Activated naive CD4-positive, alpha-beta T cell treated with Interleukin-2 at 50 U/mL for 16 hours (primary cell): ENCODE measurements around the gene CRTAP.
"Not testable (repeated sequence)": the region's sequence is repeated elsewhere in the genome, so short reads cannot be mapped to it uniquely, and the experiment has no call there.

ENCODE experiments used
- DNase-seq: peaks from one replicate; pipeline ENCODE4 v3.0.0-alpha.2; 2020

CRTAP gene

GRCh38 chr3:33100229-33100628 is 13.6 kb upstream of the CRTAP start:
- DNase-seq = no peak

- DNase-seq = no peak
These were observed 10.8 kb upstream of the CRTAP start for GRCh38 chr3:33103034-33103433.

GRCh38 chr3:33103480-33103879 is 10.3 kb upstream of the CRTAP start:
- DNase-seq = no peak

- DNase-seq = no peak
These were observed 9.0 kb upstream of the CRTAP start for GRCh38 chr3:33104803-33105202.

- no peak for DNase-seq
These were observed 8.4 kb upstream of the CRTAP start for GRCh38 chr3:33105341-33105948.

- DNase-seq = not testable (repeated sequence)
These were observed 7.0 kb upstream of the CRTAP start for GRCh38 chr3:33106854-33107253.

GRCh38 chr3:33111581-33111980 is 2.2 kb upstream of the CRTAP start:
- DNase-seq = no peak

- DNase-seq = no peak
These were observed 809 bp downstream of the CRTAP start for GRCh38 chr3:33114622-33115023.

- no peak for DNase-seq
These were observed 1.4 kb downstream of the CRTAP start for GRCh38 chr3:33115024-33115768.

GRCh38 chr3:33117461-33117860 is 3.6 kb downstream of the CRTAP start:
- DNase-seq = no peak

- no peak for DNase-seq
These were observed 6.1 kb downstream of the CRTAP start for GRCh38 chr3:33119891-33120290.

GRCh38 chr3:33122991-33123390 is 9.2 kb downstream of the CRTAP start:
- no peak for DNase-seq

GRCh38 chr3:33124638-33125037 is 10.8 kb downstream of the CRTAP start:
- DNase-seq = no peak

GRCh38 chr3:33125840-33126239 is 12.0 kb downstream of the CRTAP start:
- DNase-seq = no peak

GRCh38 chr3:33128706-33129105 is 14.9 kb downstream of the CRTAP start:
- no peak for DNase-seq

GRCh38 chr3:33130144-33130543 is 16.3 kb downstream of the CRTAP start:
- no peak for DNase-seq

- DNase-seq = peak; percentile 14
These were observed 17.7 kb downstream of the CRTAP start for GRCh38 chr3:33131331-33132018.

GRCh38 chr3:33132019-33132360 is 18.2 kb downstream of the CRTAP start:
- DNase-seq = no peak

- no peak for DNase-seq
These were observed 20.3 kb downstream of the CRTAP start for GRCh38 chr3:33134026-33134625.

- DNase-seq = no peak
These were observed 23.9 kb downstream of the CRTAP start for GRCh38 chr3:33137691-33138090.

GRCh38 chr3:33139006-33139623 is 25.3 kb downstream of the CRTAP start:
- DNase-seq = not testable (repeated sequence)

- no peak for DNase-seq
These were observed 26.2 kb downstream of the CRTAP start for GRCh38 chr3:33139996-33140395.

GRCh38 chr3:33141006-33141405 is 27.2 kb downstream of the CRTAP start:
- no peak for DNase-seq
